ENCODE measurements around the gene FUNDC2.
"Not testable (repeated sequence)": the region's sequence is repeated elsewhere in the genome, so short reads cannot be mapped to it uniquely, and the experiment has no call there.

FUNDC2 gene

GRCh38 chrX:155026727-155027508 lies at the start of gene FUNDC2:
FUNDC2 (plus strand) TSS chrX:155026844; CDS start chrX:155026939, 95 bp downstream.
- in situ Hi-C loops (cut with MboI; ENCODE audit: low sequenced_read_pairs) = no loop called here

- in situ Hi-C loops (cut with MboI; ENCODE audit: low sequenced_read_pairs) = loop anchor here (25.0 kb wide), 1 partner anchor 108 kb away; no protein-coding TSS in a partner anchor
These were observed 47.0 kb upstream of the FUNDC2 start for GRCh38 chrX:154979629-154980028.

GRCh38 chrX:154980330-154981115 lies 46.1 kb upstream of the FUNDC2 start:
- in situ Hi-C loops (cut with MboI; ENCODE audit: low sequenced_read_pairs) = loop anchor here (25.0 kb wide), 1 partner anchor 107 kb away; no protein-coding TSS in a partner anchor

- in situ Hi-C loops (cut with MboI; ENCODE audit: low sequenced_read_pairs) = loop anchor here (25.0 kb wide), 1 partner anchor 106 kb away; no protein-coding TSS in a partner anchor
These were observed 45.6 kb upstream of the FUNDC2 start for GRCh38 chrX:154981116-154981411.

- in situ Hi-C loops (cut with MboI; ENCODE audit: low sequenced_read_pairs) = loop anchor here (25.0 kb wide), 1 partner anchor 100 kb away; no protein-coding TSS in a partner anchor
These were observed 39.6 kb upstream of the FUNDC2 start for GRCh38 chrX:154986826-154987575.

- in situ Hi-C loops (cut with MboI; ENCODE audit: low sequenced_read_pairs) = loop anchor here (25.0 kb wide), 1 partner anchor 99 kb away; no protein-coding TSS in a partner anchor
These were observed 38.7 kb upstream of the FUNDC2 start for GRCh38 chrX:154987940-154988339.

- in situ Hi-C loops (cut with MboI; ENCODE audit: low sequenced_read_pairs) = loop anchor here (25.0 kb wide), 1 partner anchor 99 kb away; no protein-coding TSS in a partner anchor
These were observed 37.9 kb upstream of the FUNDC2 start for GRCh38 chrX:154988719-154989118.

- in situ Hi-C loops (cut with MboI; ENCODE audit: low sequenced_read_pairs) = loop anchor here (25.0 kb wide), 1 partner anchor 97 kb away; no protein-coding TSS in a partner anchor
These were observed 36.1 kb upstream of the FUNDC2 start for GRCh38 chrX:154990496-154990895.

GRCh38 chrX:154991039-154991438 lies 35.6 kb upstream of the FUNDC2 start:
- in situ Hi-C loops (cut with MboI; ENCODE audit: low sequenced_read_pairs) = loop anchor here (25.0 kb wide), 1 partner anchor 96 kb away; no protein-coding TSS in a partner anchor

- in situ Hi-C loops (cut with MboI; ENCODE audit: low sequenced_read_pairs) = loop anchor here (25.0 kb wide), 1 partner anchor 96 kb away; no protein-coding TSS in a partner anchor
These were observed 35.2 kb upstream of the FUNDC2 start for GRCh38 chrX:154991476-154991875.

GRCh38 chrX:154998204-154998880 lies 28.3 kb upstream of the FUNDC2 start:
- in situ Hi-C loops (cut with MboI; ENCODE audit: low sequenced_read_pairs) = loop anchor here (25.0 kb wide), 1 partner anchor 89 kb away; no protein-coding TSS in a partner anchor

- in situ Hi-C loops (cut with MboI; ENCODE audit: low sequenced_read_pairs) = no loop called here
These were observed 25.8 kb upstream of the FUNDC2 start for GRCh38 chrX:155000841-155001240.

GRCh38 chrX:155001873-155002272 lies 24.8 kb upstream of the FUNDC2 start:
- in situ Hi-C loops (cut with MboI; ENCODE audit: low sequenced_read_pairs) = no loop called here

GRCh38 chrX:155005190-155005589 lies 21.5 kb upstream of the FUNDC2 start:
- in situ Hi-C loops (cut with MboI; ENCODE audit: low sequenced_read_pairs) = no loop called here

- in situ Hi-C loops (cut with MboI; ENCODE audit: low sequenced_read_pairs) = not testable (repeated sequence)
These were observed 20.3 kb upstream of the FUNDC2 start for GRCh38 chrX:155006379-155006778.

GRCh38 chrX:155006913-155007671 lies 19.6 kb upstream of the FUNDC2 start:
- in situ Hi-C loops (cut with MboI; ENCODE audit: low sequenced_read_pairs) = not testable (repeated sequence)

GRCh38 chrX:155008578-155008977 lies 18.1 kb upstream of the FUNDC2 start:
- in situ Hi-C loops (cut with MboI; ENCODE audit: low sequenced_read_pairs) = not testable (repeated sequence)

- in situ Hi-C loops (cut with MboI; ENCODE audit: low sequenced_read_pairs) = no loop called here
These were observed 16.6 kb upstream of the FUNDC2 start for GRCh38 chrX:155009994-155010472.

- in situ Hi-C loops (cut with MboI; ENCODE audit: low sequenced_read_pairs) = no loop called here
These were observed 6.1 kb upstream of the FUNDC2 start for GRCh38 chrX:155020591-155020990.

Measured in HL-60/S4 (cell line).